HG03135 (cell line): Measurements from ENCODE around the gene RAMACL.
A peak's percentile ranks its signal among the peaks of the same experiment; 100 is the strongest.
"Not testable (repeated sequence)": the region's sequence is repeated elsewhere in the genome, so short reads cannot be mapped to it uniquely, and the experiment has no call there.

Source experiments
- ATAC-seq: cut with Tn5 transposase; IDR thresholded peaks from one replicate; pipeline ENCODE4 v1.9.1; 2021; ENCODE audit warnings: mild to moderate bottlenecking, moderate library complexity; ENCODE audit not compliant: unreplicated experiment

The RAMACL gene

DNA sequence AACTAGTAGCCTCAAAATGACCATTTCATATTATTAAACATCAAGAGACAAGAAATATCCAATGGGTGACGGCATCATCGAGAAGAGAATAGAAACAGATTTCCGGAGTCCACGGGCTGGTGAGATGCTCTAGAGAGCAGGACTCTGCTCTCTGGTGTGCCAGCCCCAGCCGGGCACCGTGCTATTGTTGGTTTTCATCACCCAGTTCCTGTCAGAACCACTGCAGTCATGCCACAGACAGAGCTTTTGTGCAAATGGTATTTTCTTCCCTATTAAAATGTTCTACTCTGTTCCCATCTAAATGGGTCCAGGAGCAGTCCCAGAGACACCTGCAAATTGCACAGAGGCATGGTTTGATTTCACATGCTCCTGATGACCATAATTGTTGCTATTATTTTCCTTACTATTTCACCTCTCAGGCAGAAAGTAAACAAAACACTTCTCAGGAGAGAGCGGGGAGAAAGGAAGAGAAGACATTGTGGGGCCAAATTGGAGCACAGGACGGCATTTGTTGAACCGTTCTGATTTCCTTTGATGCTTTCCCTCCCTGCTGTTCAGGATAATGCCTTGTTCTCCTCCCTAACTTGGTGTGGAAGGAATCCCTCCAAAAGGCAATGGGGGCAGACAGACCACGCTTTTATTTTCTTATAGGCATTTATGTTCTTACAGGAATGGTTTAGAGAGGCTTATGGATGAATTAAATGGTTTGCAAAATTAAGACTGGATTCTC is 11.4 kb upstream of the RAMACL start:
- ATAC-seq = no peak

GRCh38 chr6:166596776-166597507 is 10.5 kb upstream of the RAMACL start:
- no peak for ATAC-seq

DNA sequence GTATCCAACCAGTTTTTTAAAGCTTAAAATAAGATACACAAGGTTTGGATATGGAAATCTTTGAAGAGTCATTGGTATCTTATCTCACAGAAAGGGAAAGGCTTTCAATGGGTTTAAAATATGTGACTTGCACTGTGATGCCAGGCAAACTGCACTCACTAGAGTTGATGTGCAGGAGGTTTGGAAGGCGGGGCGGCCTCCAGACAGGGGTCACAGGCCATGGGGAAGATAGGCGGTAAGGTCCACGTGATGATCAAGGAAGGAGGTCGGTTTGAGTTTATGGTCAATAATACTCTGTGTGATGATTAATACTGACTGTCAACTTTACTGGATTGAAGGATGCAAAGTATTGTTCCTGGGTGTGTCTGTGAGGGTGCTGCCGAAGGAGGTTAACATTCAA is 9.5 kb upstream of the RAMACL start:
- ATAC-seq = no peak

DNA sequence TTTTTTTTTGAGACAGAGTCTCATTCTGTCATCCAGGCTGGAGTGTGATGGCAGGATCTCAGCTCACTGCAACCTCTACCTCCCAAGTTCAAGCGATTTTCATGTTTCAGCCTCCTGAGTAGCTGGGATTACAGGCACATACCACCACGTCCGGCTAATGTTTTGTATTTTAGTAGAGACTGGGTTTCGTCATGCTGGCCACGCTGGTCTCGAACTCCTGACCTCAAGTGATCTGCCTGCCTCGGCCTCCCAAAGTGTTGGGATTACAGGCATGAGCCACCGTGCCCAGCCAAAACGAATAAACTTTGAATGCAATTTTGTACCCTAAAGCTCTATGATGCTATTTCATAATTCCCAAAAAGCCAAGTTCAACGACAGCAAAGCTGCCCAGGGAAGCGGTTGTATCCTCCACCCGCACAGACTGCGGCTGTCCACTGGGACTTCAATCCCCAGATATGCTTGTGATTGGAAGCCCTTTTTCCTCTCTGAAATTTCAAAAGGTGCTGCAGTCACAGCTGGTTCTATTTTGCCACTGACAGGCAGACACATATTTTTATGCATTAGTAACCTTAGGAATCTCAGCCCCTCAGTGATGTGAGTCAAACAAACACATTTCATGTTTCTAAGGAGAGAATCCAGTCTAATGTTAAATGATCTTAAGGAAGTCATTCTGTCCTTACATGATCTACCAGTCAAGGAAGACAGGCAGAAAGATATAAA is 8.7 kb upstream of the RAMACL start:
- no peak for ATAC-seq

GRCh38 chr6:166592821-166593220 is 6.3 kb upstream of the RAMACL start:
- ATAC-seq = no peak

- ATAC-seq = no peak
Observed at GRCh38 chr6:166591961-166592520, 5.6 kb upstream of the RAMACL start.

GRCh38 chr6:166591026-166591425 is 4.5 kb upstream of the RAMACL start:
- ATAC-seq = no peak

- ATAC-seq = no peak
Observed at GRCh38 chr6:166589786-166590574, 3.5 kb upstream of the RAMACL start.

- no peak for ATAC-seq
Observed at GRCh38 chr6:166589337-166589731, 2.9 kb upstream of the RAMACL start.

- ATAC-seq = no peak
Observed at GRCh38 chr6:166588691-166589336, 2.3 kb upstream of the RAMACL start.

- ATAC-seq = peak; percentile 93
Observed at GRCh38 chr6:166587631-166588413, 1.3 kb upstream of the RAMACL start.

DNA sequence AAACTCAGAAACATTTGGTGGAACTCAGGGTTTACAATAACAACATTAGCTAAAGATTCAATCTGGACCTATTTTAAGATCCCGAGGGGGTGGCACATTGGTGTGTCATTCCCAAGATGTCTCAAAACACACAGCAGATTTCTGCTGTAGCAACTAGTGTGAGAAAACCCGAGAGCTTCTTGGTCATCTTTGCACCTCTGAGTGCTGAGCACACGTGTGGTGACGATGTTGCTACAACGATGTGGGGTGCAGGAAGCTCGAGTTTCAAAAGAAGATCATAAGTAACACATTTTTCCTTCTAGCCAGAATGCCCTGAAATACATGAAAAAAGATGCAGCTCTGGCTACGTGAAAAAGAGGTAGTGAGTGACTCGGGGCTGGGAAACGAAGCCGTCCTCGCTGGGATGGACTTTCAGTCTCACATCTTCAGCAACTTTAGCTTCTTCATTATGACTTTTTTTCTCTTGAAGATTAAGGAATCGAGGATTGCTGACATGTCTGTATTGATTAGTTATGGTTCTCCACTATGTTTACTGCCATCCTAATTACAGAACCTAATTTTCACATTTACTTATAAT is 1.5 kb downstream of the RAMACL start:
- no peak for ATAC-seq

- ATAC-seq = no peak
Observed at GRCh38 chr6:166584155-166584554, 2.3 kb downstream of the RAMACL start.

DNA sequence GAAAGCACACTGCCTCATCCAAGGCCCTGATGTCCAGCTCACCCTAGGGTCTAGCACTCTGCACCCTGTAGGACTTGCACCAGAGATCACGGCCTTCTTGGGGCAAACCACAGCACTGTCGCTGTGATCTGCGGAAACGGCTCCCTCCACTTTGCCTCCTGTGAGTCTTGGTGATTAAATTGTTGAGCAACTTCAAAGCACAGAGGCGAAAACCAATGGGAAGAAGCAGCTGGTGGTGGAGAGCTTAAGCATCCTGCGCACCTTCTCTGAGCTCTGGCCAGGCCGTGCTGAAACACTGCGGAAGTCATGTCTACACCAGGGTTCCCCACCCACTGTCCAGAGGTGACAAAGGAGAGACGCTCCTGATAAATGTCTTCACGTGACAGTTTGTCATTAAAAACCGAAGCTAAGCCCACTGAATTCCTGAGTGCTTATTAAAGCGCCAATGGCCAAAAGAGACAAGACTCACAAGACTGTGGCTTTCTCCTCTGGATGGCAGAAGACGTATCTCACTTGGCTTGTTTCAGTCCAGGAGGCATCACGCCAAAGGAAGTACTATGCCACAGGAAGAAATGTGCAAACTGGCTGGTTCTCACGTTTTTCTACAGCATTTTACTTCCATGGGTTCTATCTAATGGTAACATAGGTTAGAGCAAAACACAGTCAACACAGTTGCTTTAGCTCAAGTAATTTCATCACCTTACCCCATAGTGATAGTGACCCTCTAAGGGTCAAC is 3.1 kb downstream of the RAMACL start:
- no peak for ATAC-seq

DNA sequence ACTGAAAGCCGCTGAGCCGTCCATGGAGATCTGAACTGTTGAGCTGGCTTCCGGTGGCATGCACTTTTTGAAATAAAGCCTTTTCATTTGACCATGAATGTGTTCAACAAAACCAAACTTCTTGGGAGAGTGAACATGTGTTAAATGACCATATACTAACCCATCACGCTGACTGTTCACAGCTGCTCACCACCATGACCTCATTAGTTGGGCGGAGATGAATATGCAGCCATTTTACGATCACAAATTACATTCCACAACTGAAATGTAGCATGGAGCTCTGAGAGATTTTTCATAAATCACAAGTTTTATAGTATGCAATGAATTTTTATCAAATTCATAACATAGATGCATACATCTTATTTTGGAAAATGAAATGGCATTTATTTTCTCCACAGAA is 4.2 kb downstream of the RAMACL start:
- ATAC-seq = no peak

- ATAC-seq = not testable (repeated sequence)
Observed at GRCh38 chr6:166581801-166582200, 4.7 kb downstream of the RAMACL start.

DNA sequence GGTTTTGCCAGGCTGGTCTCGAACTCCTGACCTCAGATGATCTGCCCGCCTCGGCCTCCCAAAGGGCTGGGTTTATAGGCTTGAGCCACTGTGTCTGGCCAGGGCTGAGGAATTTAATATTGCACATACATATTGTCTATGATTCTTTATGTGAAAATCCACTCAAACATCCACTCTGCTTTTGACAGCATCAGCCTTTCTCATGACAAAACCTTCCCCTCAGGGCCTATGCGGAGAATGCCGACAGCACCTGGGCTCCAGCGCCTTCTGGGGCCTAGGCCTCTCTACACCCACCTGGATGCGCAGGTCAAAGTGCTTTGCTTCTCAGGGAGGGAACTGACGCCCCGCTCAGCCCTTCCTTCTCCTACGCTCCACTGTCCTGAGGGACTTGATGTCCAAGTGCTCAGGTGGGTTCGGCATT is 5.4 kb downstream of the RAMACL start:
- no peak for ATAC-seq
